Measurements from ENCODE around the gene TWIST2. TPM values are rescaled to one million over a fixed set of nuclear protein-coding genes. Genes with fewer than 3 reads are reported as not detected.

TWIST2 gene
- total RNA-seq, 2 donors from 2014 or later = 6.2 to 26.1 TPM

DNA sequence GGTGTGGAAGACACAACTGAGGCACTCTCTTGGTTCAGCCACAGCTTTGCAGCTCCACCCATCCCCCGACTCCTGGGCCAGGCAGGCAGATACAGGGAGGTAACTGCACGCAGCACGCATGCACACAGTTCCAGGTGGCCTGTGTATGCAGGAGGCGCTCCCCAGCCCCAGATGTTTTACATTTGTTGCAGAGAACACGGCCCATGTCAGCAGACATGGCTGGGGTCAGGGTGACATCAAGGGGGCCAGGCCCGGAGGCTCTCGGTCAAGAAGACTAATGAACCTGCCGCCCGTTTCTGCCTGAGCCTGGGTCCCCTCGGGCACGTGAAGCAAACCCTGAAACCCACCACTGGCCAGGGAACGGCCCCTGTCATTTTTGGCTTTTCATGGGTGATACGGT, 57.3 kb downstream of the TWIST2 start:
- no peak overlapping the region for H3K4me3 ChIP-seq
- H3K27ac ChIP-seq = no peak overlapping the region
- no peaks in the 10 kb centered on the region for H3K27me3 ChIP-seq
- TF ChIP-seq, protein P1, sequence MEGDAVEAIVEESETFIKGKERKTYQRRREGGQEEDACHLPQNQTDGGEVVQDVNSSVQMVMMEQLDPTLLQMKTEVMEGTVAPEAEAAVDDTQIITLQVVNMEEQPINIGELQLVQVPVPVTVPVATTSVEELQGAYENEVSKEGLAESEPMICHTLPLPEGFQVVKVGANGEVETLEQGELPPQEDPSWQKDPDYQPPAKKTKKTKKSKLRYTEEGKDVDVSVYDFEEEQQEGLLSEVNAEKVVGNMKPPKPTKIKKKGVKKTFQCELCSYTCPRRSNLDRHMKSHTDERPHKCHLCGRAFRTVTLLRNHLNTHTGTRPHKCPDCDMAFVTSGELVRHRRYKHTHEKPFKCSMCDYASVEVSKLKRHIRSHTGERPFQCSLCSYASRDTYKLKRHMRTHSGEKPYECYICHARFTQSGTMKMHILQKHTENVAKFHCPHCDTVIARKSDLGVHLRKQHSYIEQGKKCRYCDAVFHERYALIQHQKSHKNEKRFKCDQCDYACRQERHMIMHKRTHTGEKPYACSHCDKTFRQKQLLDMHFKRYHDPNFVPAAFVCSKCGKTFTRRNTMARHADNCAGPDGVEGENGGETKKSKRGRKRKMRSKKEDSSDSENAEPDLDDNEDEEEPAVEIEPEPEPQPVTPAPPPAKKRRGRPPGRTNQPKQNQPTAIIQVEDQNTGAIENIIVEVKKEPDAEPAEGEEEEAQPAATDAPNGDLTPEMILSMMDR (IDR thresholded peaks at IDR 0.05) = no peak
- no peaks in the 10 kb centered on the region for H3K9me3 ChIP-seq
- no peaks in the 10 kb centered on the region for H3K36me3 ChIP-seq
- H3K4me1 ChIP-seq = peaks cover 0 to 10% of the 10 kb centered on the region in 2 donors
- no peak for DNase-seq (ENCODE audit: low spot score)

DNA sequence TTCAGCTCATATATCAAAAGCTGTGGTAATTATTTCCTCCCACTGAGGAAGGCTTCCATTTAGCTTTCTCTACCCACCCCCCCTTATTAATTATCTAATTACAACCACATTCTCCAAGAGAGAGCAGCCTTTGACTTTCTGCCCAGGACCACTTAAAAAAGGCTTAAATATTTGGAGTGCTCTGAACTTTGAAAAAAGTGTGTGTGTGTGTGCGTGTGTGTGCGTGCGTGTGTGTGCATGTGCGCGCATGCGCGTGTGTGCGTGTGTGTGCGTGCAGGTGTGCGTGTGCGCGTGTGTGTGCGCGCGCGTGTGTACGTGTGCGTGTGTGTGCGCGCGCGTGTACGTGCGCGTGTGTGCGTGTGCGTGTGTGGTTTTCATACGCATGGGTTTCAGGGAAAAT, 57.8 kb downstream of the TWIST2 start:
- Histone ChIP-seq H3K9me3 (no peaks in the 10 kb centered on the region), H3K27me3 (no peaks in the 10 kb centered on the region), H3K4me3 (no peak overlapping the region), H3K36me3 (no peaks in the 10 kb centered on the region), H3K4me1 (peaks cover 0 to 10% of the 10 kb centered on the region in 2 donors), H3K27ac (no peak overlapping the region)
- DNase-seq (ENCODE audit: low spot score) = no peak
- TF ChIP-seq, protein P1 (IDR thresholded peaks at IDR 0.05) = no peak

DNA sequence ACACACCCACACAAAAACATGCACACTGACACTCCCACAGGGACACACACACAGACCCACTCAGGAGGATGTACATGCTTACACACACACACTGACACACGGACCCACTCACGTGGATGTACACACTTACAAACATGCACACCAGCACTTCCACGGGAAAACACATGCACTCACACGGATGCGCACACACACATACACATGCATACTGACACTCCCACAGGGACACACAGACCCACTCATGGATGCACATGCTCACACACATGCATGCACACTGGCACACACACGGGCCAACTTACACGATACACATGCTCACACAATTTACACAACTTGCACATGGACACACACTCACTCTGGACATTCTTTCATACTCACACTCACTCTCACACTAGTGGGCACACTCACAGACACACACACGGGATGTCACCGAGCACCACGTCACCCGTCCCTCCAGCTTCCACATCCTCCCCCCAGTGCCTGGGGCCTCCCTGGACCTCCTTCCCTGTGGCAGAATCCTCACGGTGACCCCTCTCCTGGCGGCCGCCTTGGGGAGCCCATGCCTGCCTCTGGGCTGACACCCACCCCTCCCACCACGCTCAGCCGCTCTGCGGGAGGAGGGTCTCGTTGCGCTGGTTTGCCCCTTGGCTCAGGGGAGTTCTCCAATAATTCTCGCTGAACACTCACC, 58.5 kb downstream of the TWIST2 start:
- no peaks in the 10 kb centered on the region for H3K27me3 ChIP-seq
- no peak overlapping the region for H3K27ac ChIP-seq
- TF ChIP-seq, protein P1 (IDR thresholded peaks at IDR 0.05) = no peak
- peaks cover 0 to 8% of the 10 kb centered on the region in 2 donors for H3K4me1 ChIP-seq
- H3K36me3 ChIP-seq = no peaks in the 10 kb centered on the region
- DNase-seq (ENCODE audit: low spot score) = no peak
- no peak overlapping the region for H3K4me3 ChIP-seq
- no peaks in the 10 kb centered on the region for H3K9me3 ChIP-seq

DNA sequence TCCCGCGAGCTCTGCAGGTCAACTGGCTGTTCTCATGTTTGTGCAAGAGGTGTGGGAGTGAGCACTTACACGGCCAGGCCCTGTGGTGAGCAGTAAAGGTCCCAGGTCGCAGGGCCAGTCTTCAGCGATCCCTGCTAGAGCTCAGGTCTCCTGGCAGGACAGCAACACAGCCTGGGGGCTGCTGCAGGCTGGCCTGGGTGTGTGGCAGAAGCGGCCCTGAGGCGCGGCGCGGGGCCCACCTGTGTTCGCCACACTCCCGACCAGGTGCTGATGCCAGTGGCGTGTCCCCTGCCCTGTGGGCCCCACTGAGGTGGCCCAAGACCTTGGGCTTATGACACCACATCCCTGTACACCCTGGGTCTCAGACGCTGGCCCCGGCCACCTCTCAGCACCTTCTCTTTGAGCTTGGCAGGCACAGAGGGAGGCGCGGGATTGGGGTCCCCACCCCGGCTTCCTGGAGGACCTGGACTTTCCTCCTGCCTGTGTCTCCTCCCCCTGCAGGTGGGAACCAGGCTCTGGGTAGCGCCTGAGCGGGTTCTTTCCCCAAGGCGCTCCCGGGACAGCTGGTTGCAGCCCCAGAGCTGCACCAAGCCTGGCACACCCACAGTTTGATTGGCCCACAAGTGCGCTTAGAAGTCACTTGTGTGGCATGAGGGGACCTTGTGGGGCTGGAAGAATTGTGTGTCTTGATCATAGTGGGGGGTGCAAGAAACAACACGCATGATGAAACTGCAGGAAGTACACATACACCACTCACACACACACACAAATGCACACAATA, 59.2 kb downstream of the TWIST2 start:
- Histone ChIP-seq H3K27ac (no peak overlapping the region), H3K36me3 (no peaks in the 10 kb centered on the region), H3K27me3 (no peaks in the 10 kb centered on the region), H3K9me3 (no peaks in the 10 kb centered on the region), H3K4me1 (peaks cover 0 to 5% of the 10 kb centered on the region in 2 donors), H3K4me3 (no peak overlapping the region)
- TF ChIP-seq, protein P1 (IDR thresholded peaks at IDR 0.05) = no peak
- no peak for DNase-seq (ENCODE audit: low spot score)

DNA sequence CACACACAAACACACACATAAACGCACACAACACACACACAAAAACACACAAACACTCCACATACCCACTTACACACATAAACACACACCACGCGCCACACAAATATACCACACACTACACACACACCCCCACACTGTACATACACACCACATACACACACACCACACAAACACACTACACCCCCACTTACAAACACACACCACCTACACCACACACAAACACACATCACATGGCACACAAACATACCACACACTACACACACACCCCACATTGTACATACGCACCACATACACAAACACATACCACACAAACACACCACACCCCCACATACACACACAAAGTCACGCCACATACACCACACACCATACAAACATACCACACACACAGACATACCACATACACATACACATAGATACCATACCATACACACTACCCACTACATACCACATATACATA, 59.9 kb downstream of the TWIST2 start:
- H3K9me3 ChIP-seq = no peaks in the 10 kb centered on the region
- H3K27ac ChIP-seq = no peak overlapping the region
- TF ChIP-seq, protein P1 (IDR thresholded peaks at IDR 0.05) = no peak
- H3K4me1 ChIP-seq = peaks cover 0 to 5% of the 10 kb centered on the region in 2 donors
- DNase-seq (ENCODE audit: low spot score) = no peak
- no peak overlapping the region for H3K4me3 ChIP-seq
- no peaks in the 10 kb centered on the region for H3K27me3 ChIP-seq
- H3K36me3 ChIP-seq = no peaks in the 10 kb centered on the region

Measured in right atrium auricular region (tissue), 2 donors.